ENCODE measurements around the gene ZSCAN18.

The ZSCAN18 gene

DNA sequence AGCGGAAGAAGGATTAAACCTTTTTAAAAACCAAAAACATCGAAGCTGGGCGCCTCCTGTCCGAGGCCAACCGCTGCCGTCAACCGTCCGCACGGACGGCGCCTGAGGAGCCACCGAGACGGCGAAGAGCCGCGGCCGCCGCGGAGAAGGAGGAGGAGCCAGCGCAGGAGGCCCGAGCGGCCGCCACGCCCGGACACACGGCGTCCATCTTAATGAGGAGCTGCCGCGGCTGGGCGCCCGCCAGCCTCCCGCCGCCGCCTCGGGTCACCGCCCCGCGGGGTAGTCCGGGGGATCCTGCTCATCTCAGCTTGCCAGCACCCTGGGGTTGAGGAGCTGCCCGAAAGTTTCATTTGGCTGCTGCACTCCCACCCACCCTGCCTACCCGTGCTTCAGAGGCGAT, 53.6 kb downstream of the ZSCAN18 start:
- DNase-seq: no peak

DNA sequence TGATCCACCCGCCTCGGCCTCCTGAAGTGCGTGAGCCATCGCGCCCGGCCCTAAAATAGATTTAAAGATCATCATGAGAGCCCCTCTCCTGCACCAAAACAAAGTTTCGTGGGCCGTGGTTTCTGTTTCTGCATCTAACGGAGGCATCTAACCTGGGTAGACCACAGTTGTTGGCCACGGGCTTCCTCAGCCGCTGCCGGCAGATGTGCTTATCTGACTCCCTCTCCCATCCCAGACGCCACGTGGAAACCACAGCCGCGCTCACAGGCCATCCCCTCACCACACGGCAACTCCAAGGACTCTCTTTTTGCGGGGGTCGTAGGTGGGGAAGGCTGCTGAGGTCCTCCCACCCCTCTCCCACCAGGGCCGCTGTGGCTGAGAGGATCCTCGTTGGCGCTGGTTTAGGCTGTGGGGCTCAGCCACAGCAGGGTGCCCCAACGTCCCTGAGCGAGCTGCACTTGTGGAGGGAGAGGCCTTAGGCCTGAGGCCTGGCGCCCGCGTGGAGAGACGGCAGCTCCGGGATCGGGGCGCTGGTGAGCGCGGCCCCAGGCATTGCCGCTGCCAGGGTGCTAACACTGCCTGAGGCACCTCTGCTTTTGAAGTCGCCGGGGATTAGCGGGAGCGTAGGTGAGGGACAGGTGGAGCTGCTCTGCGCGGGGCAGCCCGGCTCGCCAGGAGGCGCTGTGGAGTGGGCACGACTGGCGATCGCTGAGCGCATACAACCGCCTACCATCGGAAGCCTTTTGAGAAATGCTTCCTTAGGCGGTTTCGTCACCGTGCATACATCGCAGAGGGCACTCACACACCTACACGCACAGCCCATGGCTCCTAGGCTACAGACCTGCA, 55.3 kb downstream of the ZSCAN18 start:
- DNase-seq: no peak

DNA sequence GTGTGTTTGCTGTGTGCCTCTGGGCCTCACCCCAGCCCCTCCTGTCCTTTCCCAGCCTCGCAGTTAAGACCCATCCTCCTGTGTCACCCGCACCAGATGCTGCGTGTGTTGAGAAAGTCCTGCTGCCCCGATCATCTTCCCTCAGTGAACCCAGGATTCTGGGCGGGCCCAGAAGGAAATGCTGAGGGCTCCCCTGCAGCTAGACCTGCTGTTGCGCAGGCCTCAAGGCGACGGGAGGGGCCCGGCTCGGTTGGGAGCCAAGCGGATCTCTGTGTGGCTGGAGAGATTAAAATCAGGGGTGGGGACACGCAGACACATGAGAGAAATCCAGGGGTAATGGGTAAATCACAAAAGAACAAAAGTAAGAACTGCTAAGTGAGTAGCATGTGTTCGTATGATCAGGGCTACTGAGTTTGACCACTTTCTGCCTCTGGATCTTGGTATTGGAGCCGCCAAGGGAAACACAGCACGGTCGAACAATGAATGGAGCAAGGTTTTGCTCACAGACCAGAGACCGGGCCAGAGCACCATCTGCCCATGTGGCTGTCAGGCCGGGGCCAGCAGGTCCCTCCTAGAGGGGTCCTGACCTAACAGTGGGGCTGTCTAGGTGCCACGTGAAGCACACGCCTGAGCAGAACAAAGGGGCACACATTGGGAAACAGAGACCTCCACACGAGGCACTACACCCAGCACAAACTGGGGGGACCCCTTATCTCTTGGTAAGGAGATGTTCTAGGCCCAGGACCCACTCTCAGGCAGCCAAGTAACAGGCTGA, 57.1 kb downstream of the ZSCAN18 start:
- no peak for DNase-seq

DNA sequence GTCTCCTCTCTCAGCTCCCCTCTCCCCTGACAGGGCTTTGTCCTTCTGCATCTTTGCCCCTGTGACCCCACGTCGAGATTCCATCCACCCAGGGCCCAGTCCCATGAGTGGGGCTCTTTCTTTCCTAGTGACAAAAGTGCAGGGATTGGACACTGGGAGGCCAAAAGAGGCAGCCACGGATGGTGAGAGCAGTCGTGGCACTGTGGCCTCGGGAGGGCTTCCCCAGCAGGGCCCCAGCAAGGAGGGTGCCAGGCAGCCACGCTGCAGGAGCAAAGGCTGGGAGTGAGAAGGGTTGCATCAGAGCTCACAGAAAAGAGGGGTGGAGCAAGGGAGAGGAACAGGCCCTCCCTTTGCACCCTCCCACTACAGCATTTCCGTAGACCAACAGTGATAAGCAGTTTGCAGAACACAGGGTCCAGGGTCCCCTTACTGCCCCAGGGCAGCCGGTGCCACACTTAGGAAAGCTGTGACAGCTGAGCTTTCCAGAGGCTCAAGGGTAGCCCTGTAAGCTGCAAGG, 59.3 kb downstream of the ZSCAN18 start:
- DNase-seq: no peak

DNA sequence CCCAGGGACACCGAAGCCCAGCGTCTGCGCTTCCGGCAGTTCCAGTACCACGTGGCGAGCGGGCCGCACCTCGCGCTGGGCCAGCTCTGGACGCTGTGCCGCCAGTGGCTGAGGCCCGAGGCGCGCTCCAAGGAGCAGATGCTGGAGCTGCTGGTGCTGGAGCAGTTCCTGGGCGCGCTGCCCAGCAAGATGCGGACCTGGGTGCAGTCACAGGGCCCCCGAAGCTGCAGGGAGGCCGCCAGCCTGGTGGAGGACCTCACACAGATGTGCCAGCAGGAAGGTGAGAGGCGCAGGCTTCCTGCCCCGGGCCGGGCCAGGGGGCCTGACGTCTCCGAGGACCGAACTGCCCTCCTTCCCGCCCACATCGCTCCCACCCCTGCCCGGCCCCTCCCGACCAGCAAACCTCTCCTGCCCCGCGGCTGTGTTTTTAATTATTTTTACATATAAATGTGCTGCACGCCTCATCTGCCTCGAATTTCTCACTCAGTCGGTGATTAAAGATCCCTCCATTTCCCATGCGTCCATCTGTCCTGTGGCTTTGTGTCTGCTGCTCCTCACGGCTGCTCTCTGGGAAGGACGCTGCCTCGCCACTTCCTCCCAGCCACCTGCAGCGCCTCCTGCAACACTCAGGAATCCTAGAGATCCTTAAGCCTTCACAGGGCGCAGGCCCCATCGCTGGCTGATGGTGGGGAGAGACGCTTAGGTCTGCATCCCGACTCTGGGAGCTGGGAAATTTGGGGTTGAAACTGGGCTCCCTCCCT, 59.9 kb downstream of the ZSCAN18 start:
- no peak for DNase-seq

DNA sequence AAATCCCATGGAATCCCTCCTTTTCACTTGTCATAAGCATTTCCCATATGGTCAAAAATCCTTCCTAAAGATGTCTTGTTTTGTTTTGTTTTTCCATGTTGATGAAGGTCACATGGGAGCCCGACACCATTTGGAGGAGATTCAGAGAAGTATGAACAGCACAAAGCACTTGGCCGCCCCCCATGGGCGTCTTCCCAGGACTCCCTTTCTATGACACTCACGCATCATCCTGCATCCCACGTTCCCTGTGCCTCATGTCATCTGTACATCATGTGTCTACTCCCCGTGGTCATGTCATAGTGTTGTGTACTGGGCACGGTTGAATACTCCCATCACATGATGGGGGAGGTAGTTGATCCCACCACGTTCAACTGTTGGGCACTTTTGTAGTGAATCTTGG, 62.2 kb downstream of the ZSCAN18 start:
- DNase-seq: no peak

DNA sequence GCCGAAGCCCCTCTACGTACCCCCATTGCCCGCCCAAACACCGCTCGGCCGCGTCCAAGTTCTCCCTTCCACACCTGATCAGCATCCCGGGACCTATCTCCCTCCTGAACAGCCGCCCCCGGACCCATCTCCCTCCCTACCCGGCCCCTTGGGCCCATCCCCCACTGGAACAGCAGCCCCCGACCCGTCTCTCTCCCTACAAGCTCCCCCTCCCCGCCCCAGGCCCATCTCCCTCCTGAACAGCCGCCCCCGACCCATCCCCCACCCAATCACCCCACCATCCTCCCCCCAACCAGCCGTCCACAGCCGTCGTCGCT, 63.6 kb downstream of the ZSCAN18 start:
- DNase-seq: no peak

All from NCI-H524 treated with DMSO at 0.1 percent for 48 hours (cell line).